ENCODE measurements around the gene PARD3B. TPM values are rescaled to one million over a fixed set of nuclear protein-coding genes. Genes with fewer than 3 reads are reported as not detected.

PARD3B gene
- total RNA-seq, 1 donor from 2014 or later: 1.6 TPM

DNA sequence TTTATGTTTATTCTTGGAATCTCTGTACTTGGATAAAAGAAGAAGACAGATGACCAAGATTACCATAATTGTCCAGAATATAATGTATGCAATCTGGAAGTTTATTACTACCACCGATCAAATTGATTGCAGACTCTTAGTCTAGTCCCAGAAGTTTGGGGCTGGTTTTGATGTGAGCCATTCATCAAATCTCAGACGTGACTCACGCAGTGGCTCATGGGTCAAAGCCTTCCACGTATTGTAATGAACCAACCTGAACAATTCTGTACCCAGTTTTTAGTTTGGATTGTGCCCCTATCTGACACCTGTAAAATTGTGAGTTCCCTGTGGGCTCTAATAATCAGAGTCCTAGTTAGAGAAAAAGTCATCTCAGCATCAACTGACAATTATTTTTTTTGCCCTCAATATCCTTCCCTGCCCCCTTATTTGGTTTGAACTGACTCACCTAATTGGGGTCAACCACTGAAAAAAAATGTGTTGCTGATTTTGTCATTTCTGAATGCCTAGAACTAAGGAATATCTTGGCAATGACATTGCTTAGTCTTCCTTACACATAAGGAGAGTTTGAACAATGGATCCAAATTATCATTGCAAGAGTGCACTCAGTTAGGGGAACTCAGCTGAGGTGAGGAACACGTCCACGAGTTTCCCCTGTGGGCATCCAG is 917.5 kb downstream of the PARD3B start:
- H3K27me3 ChIP-seq (ENCODE audit: control insufficient read depth, insufficient read depth, low read length): no peaks in the 10 kb centered on the region
- DNase-seq (ENCODE audit: low read depth) (no peak), FAIRE-seq (no peak)
- H3K36me3 ChIP-seq (ENCODE audit: control insufficient read depth, insufficient read depth, low read length): no peaks in the 10 kb centered on the region
- no peak for TF ChIP-seq CTCF (IDR thresholded peaks at IDR 0.05; ENCODE audit: insufficient read depth, low read length, severe bottlenecking)
- no peak overlapping the region for H3K4me3 ChIP-seq (ENCODE audit: low read depth, low read length)

GRCh38 chr2:205463466-205464025 is 918.3 kb downstream of the PARD3B start:
- H3K27me3 ChIP-seq (ENCODE audit: control insufficient read depth, insufficient read depth, low read length): no peaks in the 10 kb centered on the region
- H3K36me3 ChIP-seq (ENCODE audit: control insufficient read depth, insufficient read depth, low read length): no peaks in the 10 kb centered on the region
- no peak for FAIRE-seq
- H3K4me3 ChIP-seq (ENCODE audit: low read depth, low read length): no peak overlapping the region
- no peak for DNase-seq (ENCODE audit: low read depth)
- TF ChIP-seq CTCF (IDR thresholded peaks at IDR 0.05; ENCODE audit: insufficient read depth, low read length, severe bottlenecking): no peak

GRCh38 chr2:205464681-205465080 is 919.4 kb downstream of the PARD3B start:
- FAIRE-seq: no peak
- Histone ChIP-seq H3K36me3 (ENCODE audit: control insufficient read depth, insufficient read depth, low read length) (no peaks in the 10 kb centered on the region), H3K4me3 (ENCODE audit: low read depth, low read length) (no peak overlapping the region), H3K27me3 (ENCODE audit: control insufficient read depth, insufficient read depth, low read length) (no peaks in the 10 kb centered on the region)
- no peak for DNase-seq (ENCODE audit: low read depth)
- no peak for TF ChIP-seq CTCF (IDR thresholded peaks at IDR 0.05; ENCODE audit: insufficient read depth, low read length, severe bottlenecking)

DNA sequence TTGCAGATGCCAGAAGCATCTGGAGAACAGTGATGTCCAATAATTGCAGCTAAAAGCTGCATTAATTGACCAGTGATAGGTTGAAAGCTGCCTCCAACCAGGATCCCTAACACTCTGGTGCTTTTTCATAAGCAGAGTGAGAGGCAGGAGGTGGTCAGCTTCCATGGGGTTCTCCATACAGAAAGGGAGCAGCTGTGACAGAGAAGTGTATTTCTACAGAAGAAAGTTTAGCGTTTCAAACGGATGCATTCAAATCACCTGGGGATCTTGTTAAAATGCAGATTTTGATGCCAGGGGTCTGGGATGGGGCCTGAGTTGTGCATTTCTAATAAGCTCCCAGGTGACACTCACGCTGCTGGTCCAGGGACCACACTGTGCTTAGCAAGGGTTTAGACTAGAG is 920.5 kb downstream of the PARD3B start:
- no peaks in the 10 kb centered on the region for H3K36me3 ChIP-seq (ENCODE audit: control insufficient read depth, insufficient read depth, low read length)
- H3K4me3 ChIP-seq (ENCODE audit: low read depth, low read length): no peak overlapping the region
- DNase-seq (ENCODE audit: low read depth) (no peak), FAIRE-seq (no peak)
- no peaks in the 10 kb centered on the region for H3K27me3 ChIP-seq (ENCODE audit: control insufficient read depth, insufficient read depth, low read length)
- TF ChIP-seq CTCF (IDR thresholded peaks at IDR 0.05; ENCODE audit: insufficient read depth, low read length, severe bottlenecking): no peak

GRCh38 chr2:205471776-205472175 is 926.5 kb downstream of the PARD3B start:
- no peak for TF ChIP-seq CTCF (IDR thresholded peaks at IDR 0.05; ENCODE audit: insufficient read depth, low read length, severe bottlenecking)
- no peak for FAIRE-seq
- no peaks in the 10 kb centered on the region for H3K27me3 ChIP-seq (ENCODE audit: control insufficient read depth, insufficient read depth, low read length)

DNA sequence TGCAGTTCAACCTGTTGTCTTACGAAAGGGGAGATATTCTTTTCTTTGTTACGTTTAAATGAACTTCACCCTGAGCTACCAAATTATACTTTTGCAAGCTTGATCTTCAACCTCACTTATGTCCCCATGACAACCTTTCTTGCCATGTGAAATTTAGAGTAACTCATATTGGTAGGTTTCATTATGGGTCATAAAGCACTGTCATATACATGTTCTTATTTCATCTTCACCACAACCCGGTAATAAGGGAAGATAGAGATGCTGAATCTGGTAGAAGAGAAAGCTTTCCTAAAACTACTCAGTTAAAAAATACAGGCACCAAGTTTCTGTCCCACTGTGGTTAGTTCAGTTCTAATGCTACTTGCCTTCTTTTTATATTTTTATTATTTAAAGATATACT is 928.5 kb downstream of the PARD3B start:
- Histone ChIP-seq H3K4me3 (ENCODE audit: low read depth, low read length) (no peak overlapping the region), H3K36me3 (ENCODE audit: control insufficient read depth, insufficient read depth, low read length) (no peaks in the 10 kb centered on the region), H3K27me3 (ENCODE audit: control insufficient read depth, insufficient read depth, low read length) (no peaks in the 10 kb centered on the region)
- TF ChIP-seq CTCF (IDR thresholded peaks at IDR 0.05; ENCODE audit: insufficient read depth, low read length, severe bottlenecking): no peak
- no peak for FAIRE-seq
- no peak for DNase-seq (ENCODE audit: low read depth)

More at GRCh38 chr2:205471776-205472175, 926.5 kb downstream of the PARD3B start:
- no peak for DNase-seq (ENCODE audit: low read depth)
- Histone ChIP-seq H3K4me3 (ENCODE audit: low read depth, low read length) (no peak overlapping the region), H3K36me3 (ENCODE audit: control insufficient read depth, insufficient read depth, low read length) (no peaks in the 10 kb centered on the region)

Data from bronchial epithelial cell (primary cell).